A549 (cell line): ENCODE results near the gene CPED1. TPM values are rescaled to one million over a fixed set of nuclear protein-coding genes. Genes with fewer than 3 reads are reported as not detected.

ENCODE experiments used
- ATAC-seq, 2 experiments: fragments of 200-7000 bp in 1 of 2; fragments of >200 bp in 1 of 2; cut with Nextera tagmentation in 1 of 2; cut with Tn5 transposase in 1 of 2; 3 replicates each; pipeline versions ENCODE4 v1.8.0 to v1.9.1; 2018 to 2020; ENCODE audit warnings: mild to moderate bottlenecking in 1 of 2, moderate library complexity in 1 of 2
- CTCF ChIA-PET: fragments of 300-600 bp; sonication (Branson Sonifier 250); formaldehyde crosslinking; extraction: SDS; loops from one replicate; lab custom pipeline; 2021; ENCODE audit warnings: antibody characterized with exemption, inconsistent platforms; lab: Yijun Ruan, JAX
- POLR2A ChIA-PET: fragments of 350-600 bp; formaldehyde crosslinking; extraction: SDS; loops from one replicate; lab custom pipeline; 2021; ENCODE audit warnings: antibody characterized with exemption, inconsistent platforms; lab: Yijun Ruan, JAX
- DNase-seq, 2 experiments: peaks; one replicate each; pipeline versions ENCODE4 v3.0.0 to v3.0.0-alpha.2; 2011 to 2016; ENCODE audit warnings: low read depth in 1 of 2, low spot score in 1 of 2
- FAIRE-seq: peaks from 2 replicates; lab custom pipeline; 2011; peaks lifted over from hg19 to GRCh38; lab: Jason Lieb, UNC
- H3K27ac ChIP-seq, 2 experiments: fragments of >200 bp; sonication (Bioruptor Twin); formaldehyde crosslinking; 3 replicates each; pipeline ENCODE4 v1.5.1; 2016 to 2017
- H3K4me1 ChIP-seq: fragments of >200 bp; sonication (Bioruptor Twin); formaldehyde crosslinking; 3 replicates; pipeline ENCODE4 v1.6.1; 2016
- H3K4me2 ChIP-seq: fragments of >200 bp; sonication (Bioruptor Twin); formaldehyde crosslinking; 3 replicates; pipeline ENCODE4 v1.6.1; 2016
- H3K4me3 ChIP-seq: fragments of >200 bp; sonication (Bioruptor Twin); formaldehyde crosslinking; 3 replicates; pipeline ENCODE4 v1.5.1; 2016
- H3K9me3 ChIP-seq: fragments of >200 bp; sonication (Bioruptor Twin); formaldehyde crosslinking; 3 replicates; pipeline ENCODE4 v1.6.1; 2016
- CBX2 ChIP-seq: fragments of 200-600 bp; sonication (generic); IDR thresholded peaks from 2 replicates; pipeline ENCODE4 v1.6.1; 2016; ENCODE audit warnings: low read depth, mild to moderate bottlenecking, borderline replicate concordance
- CBX8 ChIP-seq: fragments of 200-600 bp; sonication (generic); IDR thresholded peaks from 2 replicates; pipeline ENCODE4 v1.6.1; 2016
- CHD4 ChIP-seq: fragments of 200-600 bp; sonication (generic); IDR thresholded peaks from 2 replicates; pipeline ENCODE4 v1.6.1; 2016; ENCODE audit warnings: antibody characterized with exemption, mild to moderate bottlenecking, borderline replicate concordance
- FOXS1 ChIP-seq: fragments of 250-450 bp; sonication (Bioruptor Pico); IDR thresholded peaks from 2 replicates; pipeline ENCODE4 v1.5.0; 2020; ENCODE audit warnings: mild to moderate bottlenecking, moderate library complexity
- GATA3 ChIP-seq: IDR thresholded peaks from 2 replicates; pipeline ENCODE4 v1.6.1; 2012; ENCODE audit warnings: borderline replicate concordance
- HDAC2 ChIP-seq: fragments of 200-600 bp; sonication (generic); IDR thresholded peaks from 2 replicates; pipeline ENCODE4 v1.6.1; 2016
- HMGXB4 ChIP-seq: fragments of 250-450 bp; sonication (Bioruptor Pico); IDR thresholded peaks from 2 replicates; pipeline ENCODE4 v1.5.0; 2021; ENCODE audit warnings: mild to moderate bottlenecking, moderate library complexity, borderline replicate concordance
- HOXB13 ChIP-seq: fragments of 250-450 bp; sonication (Bioruptor Pico); IDR thresholded peaks from 2 replicates; pipeline ENCODE4 v1.5.0; 2020; ENCODE audit warnings: low read depth, mild to moderate bottlenecking, moderate library complexity
- JUNB ChIP-seq: fragments of >200 bp; sonication (Bioruptor Twin); formaldehyde crosslinking; IDR thresholded peaks from 2 replicates; pipeline ENCODE4 v1.6.1; 2016
- KDM1A ChIP-seq: fragments of 200-600 bp; sonication (generic); IDR thresholded peaks from 2 replicates; pipeline ENCODE4 v1.6.1; 2016; ENCODE audit warnings: low read depth, mild to moderate bottlenecking
- KDM5A ChIP-seq: fragments of 200-600 bp; sonication (generic); IDR thresholded peaks from 2 replicates; pipeline ENCODE4 v1.6.1; 2016; ENCODE audit warnings: antibody characterized with exemption, mild to moderate bottlenecking
- MAFK ChIP-seq: fragments of 450-650 bp; IDR thresholded peaks from 2 replicates; pipeline ENCODE4 v1.6.1; 2014; ENCODE audit not compliant: partially characterized antibody
- NPAS2 ChIP-seq: fragments of 250-450 bp; sonication (Bioruptor Pico); IDR thresholded peaks from 2 replicates; pipeline ENCODE4 v1.8.0; 2022; ENCODE audit warnings: mild to moderate bottlenecking, moderate library complexity, borderline replicate concordance
- PHF8 ChIP-seq: fragments of 200-600 bp; sonication (generic); IDR thresholded peaks from 2 replicates; pipeline ENCODE4 v1.6.1; 2016; ENCODE audit warnings: low read depth, mild to moderate bottlenecking, antibody characterized with exemption, moderate library complexity, borderline replicate concordance
- POLR2A ChIP-seq: IDR thresholded peaks from 2 replicates; pipeline ENCODE4 v1.6.1; 2012; ENCODE audit warnings: mild to moderate bottlenecking, low read length
- POLR2AphosphoS2 ChIP-seq: conservative IDR thresholded peaks from 2 replicates; pipeline ENCODE4 v1.6.1; 2012; ENCODE audit warnings: low read length, improper control_type of control experiment, inconsistent platforms
- RFX5 ChIP-seq: fragments of 450-650 bp; IDR thresholded peaks from 2 replicates; pipeline ENCODE4 v1.7.1; 2014; ENCODE audit warnings: antibody characterized with exemption, mild to moderate bottlenecking, moderate library complexity
- RNF2 ChIP-seq: fragments of 200-600 bp; sonication (generic); IDR thresholded peaks from 2 replicates; pipeline ENCODE4 v1.6.1; 2016; ENCODE audit warnings: low read depth, mild to moderate bottlenecking, antibody characterized with exemption, moderate library complexity, borderline replicate concordance
- SMC3 ChIP-seq: fragments of >200 bp; sonication (Bioruptor Twin); formaldehyde crosslinking; IDR thresholded peaks from 3 replicates; pipeline ENCODE4 v1.6.1; 2018; ENCODE audit warnings: inconsistent platforms
- ZFP36 ChIP-seq: fragments of 450-650 bp; IDR thresholded peaks from 2 replicates; pipeline ENCODE4 v1.6.1; 2014; ENCODE audit warnings: borderline replicate concordance; ENCODE audit not compliant: partially characterized antibody
- ZNF302 ChIP-seq: fragments of 250-450 bp; sonication (Bioruptor Pico); IDR thresholded peaks from 2 replicates; pipeline ENCODE4 v1.9.0; 2021; ENCODE audit warnings: inconsistent platforms, mild to moderate bottlenecking, moderate library complexity
- ZSCAN20 ChIP-seq: fragments of 250-450 bp; sonication (Bioruptor Pico); IDR thresholded peaks from 2 replicates; pipeline ENCODE4 v1.8.0; 2022; ENCODE audit warnings: mild to moderate bottlenecking, moderate library complexity
- WGBS: methylation state at CpG from one replicate; pipeline ENCODE4 v1.1.6; 2017; ENCODE audit errors: missing lambda C conversion rate; 5-methylcytosine and 5-hydroxymethylcytosine counted together
- polyA plus RNA-seq, 4 experiments: library from polyadenylated mRNA; depleted of rRNA in 3 of 4; stranded (reverse); fragments of >200 nt; fragmentation: RNase III in 1 of 4; extraction: RNeasy Plus Mini Kit Qiagen cat#74134 plus additional on column Dnase treatment in 1 of 4; gene quantifications; 2 replicates in 3 of 4; 3 replicates in 1 of 4; pipeline ENCODE4 v1.2.3, GENCODE V29; 2011 to 2017
- TF ChIP-seq, protein P1 (sequence below): fragments of 150-350 bp; IDR thresholded peaks from 2 replicates; pipeline ENCODE4 v1.6.1; 2014; ENCODE audit warnings: low read depth, mild to moderate bottlenecking, low read length

The CPED1 gene
- polyA plus RNA-seq, 2 of the 4 experiments (the other 2 are of a cell fraction): 0.03 TPM; not detected in 1

- ChIA-PET CTCF (interaction anchor here (1.1 kb wide), 1 partner anchor 82 kb away, joined by 3 read pairs; no protein-coding TSS in a partner anchor), POLR2A (no interaction called here)
- no peak for TF ChIP-seq RFX5
- no peak for TF ChIP-seq ZSCAN20 (CRISPR knock-in tag)
- no peak for TF ChIP-seq HOXB13
- no peak for TF ChIP-seq KDM1A
- no peak for TF ChIP-seq POLR2AphosphoS2
- TF ChIP-seq FOXS1 (CRISPR knock-in tag): no peak
- TF ChIP-seq MAFK: no peak
- TF ChIP-seq ZNF302 (CRISPR knock-in tag): no peak
- no peak for TF ChIP-seq CHD4
- TF ChIP-seq ZFP36: no peak
- no peak for TF ChIP-seq GATA3
- no peak for DNase-seq
- Histone ChIP-seq H3K27ac (no peak overlapping the region), H3K4me2 (no peak overlapping the region), H3K4me3 (no peak overlapping the region), H3K4me1 (no peaks in the 10 kb centered on the region), H3K9me3 (no peaks in the 10 kb centered on the region)
- WGBS: 51% methylated on average over 6 of the region's 6 CpGs
- ATAC-seq: no peak
- no peak for FAIRE-seq
Measured at GRCh38 chr7:121006711-121007315, 18.3 kb downstream of the CPED1 start.

GRCh38 chr7:121008816-121009215 lies 20.3 kb downstream of the CPED1 start:
- no peak for ATAC-seq
- TF ChIP-seq HDAC2 (no peak), RNF2 (no peak), CBX8 (no peak), GATA3 (no peak), KDM5A (no peak), JUNB (no peak), NPAS2 (CRISPR knock-in tag) (no peak), PHF8 (no peak), SMC3 (no peak)
- no peak for FAIRE-seq
- Histone ChIP-seq H3K9me3 (no peaks in the 10 kb centered on the region), H3K4me1 (no peaks in the 10 kb centered on the region), H3K4me3 (no peak overlapping the region), H3K4me2 (no peak overlapping the region), H3K27ac (no peak overlapping the region)
- DNase-seq: no peak
- 0% methylated on average over 2 of the region's 2 CpGs for WGBS
- POLR2A ChIA-PET: no interaction called here
- CTCF ChIA-PET: interaction anchor here (1.8 kb wide), 1 partner anchor 21 kb away, joined by 4 read pairs; the partner anchor contains the start of gene CPED1

DNA sequence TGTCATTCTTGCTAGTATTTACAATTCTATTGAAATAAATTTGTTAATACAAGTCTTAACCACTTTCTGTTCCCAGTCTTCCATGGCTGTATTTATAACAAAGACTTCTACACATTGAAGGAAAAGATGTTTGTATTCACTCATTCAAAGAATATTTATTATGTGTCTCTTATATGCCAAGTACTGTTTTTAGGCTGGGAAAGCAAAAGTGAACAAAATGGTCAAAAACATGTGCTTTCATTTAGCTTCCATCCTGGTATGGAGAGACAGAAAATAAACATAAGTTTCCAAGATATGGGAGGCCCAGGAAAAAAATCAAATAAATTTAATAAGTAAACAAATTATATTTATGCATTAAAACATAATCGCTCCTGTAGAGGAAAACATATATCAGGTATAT lies 22.9 kb downstream of the CPED1 start:
- ATAC-seq (no peak), FAIRE-seq (no peak), DNase-seq (no peak)
- H3K27ac ChIP-seq: no peak overlapping the region
- H3K4me3 ChIP-seq: no peak overlapping the region
- H3K4me2 ChIP-seq: no peak overlapping the region
- H3K9me3 ChIP-seq: no peaks in the 10 kb centered on the region
- ChIA-PET POLR2A (no interaction called here), CTCF (interaction anchor here (0.6 kb wide), 1 partner anchor 450 kb away, joined by 3 read pairs; no protein-coding TSS in a partner anchor)
- no peaks in the 10 kb centered on the region for H3K4me1 ChIP-seq
- TF ChIP-seq POLR2A (no peak), CBX2 (no peak), ZSCAN20 (CRISPR knock-in tag) (no peak), HMGXB4 (CRISPR knock-in tag) (no peak)
- TF ChIP-seq, protein P1, sequence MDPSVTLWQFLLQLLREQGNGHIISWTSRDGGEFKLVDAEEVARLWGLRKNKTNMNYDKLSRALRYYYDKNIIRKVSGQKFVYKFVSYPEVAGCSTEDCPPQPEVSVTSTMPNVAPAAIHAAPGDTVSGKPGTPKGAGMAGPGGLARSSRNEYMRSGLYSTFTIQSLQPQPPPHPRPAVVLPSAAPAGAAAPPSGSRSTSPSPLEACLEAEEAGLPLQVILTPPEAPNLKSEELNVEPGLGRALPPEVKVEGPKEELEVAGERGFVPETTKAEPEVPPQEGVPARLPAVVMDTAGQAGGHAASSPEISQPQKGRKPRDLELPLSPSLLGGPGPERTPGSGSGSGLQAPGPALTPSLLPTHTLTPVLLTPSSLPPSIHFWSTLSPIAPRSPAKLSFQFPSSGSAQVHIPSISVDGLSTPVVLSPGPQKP: no peak
- 49% methylated on average over 1 of the region's 1 CpG for WGBS
